HepG2 (cell line): ENCODE measurements around the gene BMPER. TPM values are rescaled to one million over a fixed set of nuclear protein-coding genes. Genes with fewer than 3 reads are reported as not detected.

Experiments
- ATAC-seq: fragments of 200-7000 bp; cut with Tn5 transposase; 3 replicates; pipeline ENCODE4 v1.9.1; 2020; ENCODE audit warnings: mild to moderate bottlenecking, moderate library complexity
- BruUV-seq: library from RNA; stranded (reverse); fragments of 400-500 nt; replicated peaks from 2 replicates; lab custom pipeline; 2021; lab: Mats Ljungman, UMichigan
- CTCF ChIA-PET: fragments of 300-600 bp; formaldehyde crosslinking; extraction: SDS; loops from one replicate; lab custom pipeline; 2021; ENCODE audit warnings: low total read pairs, inconsistent platforms, low intra/inter-chr PET ratio; lab: Yijun Ruan, JAX
- POLR2A ChIA-PET: fragments of 350-600 bp; sonication (Branson Sonifier 250); formaldehyde crosslinking; loops from one replicate; lab custom pipeline; 2020; ENCODE audit warnings: antibody characterized with exemption, inconsistent platforms; lab: Yijun Ruan, JAX
- DNase-seq: peaks from one replicate; pipeline ENCODE4 v3.0.0-alpha.2; 2015; ENCODE audit warnings: low spot score
- FAIRE-seq: peaks from 3 replicates; lab custom pipeline; 2011; peaks lifted over from hg19 to GRCh38; lab: Jason Lieb, UNC
- H2AFZ ChIP-seq: one replicate; pipeline ENCODE4 v1.6.1; 2011; ENCODE audit warnings: low read length, inconsistent platforms
- H3K27ac ChIP-seq: fragments of 300-600 bp; 3 replicates; pipeline ENCODE4 v1.8.0; 2011; ENCODE audit warnings: mixed run types, mild to moderate bottlenecking, mixed read lengths, low read length, inconsistent platforms; ENCODE audit not compliant: insufficient read depth; ENCODE audit errors: extremely low read length
- H3K27me3 ChIP-seq, 2 experiments: fragments of 200-600 bp in 1 of 2; 2 replicates in 1 of 2; 3 replicates in 1 of 2; pipeline versions ENCODE4 v1.6.0 to v1.8.0; 2011; ENCODE audit warnings: low read length in 2 of 2, mild to moderate bottlenecking in 2 of 2, moderate library complexity in 2 of 2, inconsistent platforms in 1 of 2; ENCODE audit not compliant: insufficient read depth in 2 of 2, control insufficient read depth in 1 of 2
- H3K36me3 ChIP-seq, 2 experiments: fragments of 200-600 bp in 1 of 2; replicated peaks in 1 of 2; 2 replicates in 1 of 2; 3 replicates in 1 of 2; pipeline versions ENCODE4 v1.5.1 to v1.8.0; 2011; ENCODE audit warnings: low read length in 2 of 2, inconsistent platforms in 1 of 2; ENCODE audit not compliant: insufficient read depth in 2 of 2, control insufficient read depth in 1 of 2
- H3K4me1 ChIP-seq: 2 replicates; pipeline ENCODE4 v1.5.1; 2012; ENCODE audit warnings: low read length, inconsistent platforms; ENCODE audit not compliant: insufficient read depth
- H3K4me2 ChIP-seq: 2 replicates; pipeline ENCODE4 v1.6.0; 2011; ENCODE audit warnings: low read depth, low read length, inconsistent platforms
- H3K4me3 ChIP-seq, 3 experiments: fragments of 200-600 bp in 1 of 3; sonication (generic), shearing (Covaris generic) in 1 of 3; replicated peaks in 1 of 3; 2 replicates each; pipeline ENCODE4 v1.5.1; 2011 to 2016; ENCODE audit warnings: low read length in 3 of 3, inconsistent platforms in 2 of 3, low read depth in 2 of 3, mild to moderate bottlenecking in 2 of 3, control low read depth in 1 of 3, mixed read lengths in 1 of 3; ENCODE audit not compliant: insufficient read depth in 1 of 3
- H3K79me2 ChIP-seq: one replicate; pipeline ENCODE4 v1.6.1; 2011; ENCODE audit warnings: low read length, inconsistent platforms; ENCODE audit not compliant: insufficient read depth
- H3K9ac ChIP-seq: 2 replicates; pipeline ENCODE4 v1.6.0; 2011; ENCODE audit warnings: mild to moderate bottlenecking, low read depth, low read length, inconsistent platforms; ENCODE audit not compliant: insufficient read depth
- H3K9me3 ChIP-seq: 2 replicates; pipeline ENCODE4 v1.5.1; 2012; ENCODE audit warnings: mild to moderate bottlenecking, low read length
- H4K20me1 ChIP-seq: 2 replicates; pipeline ENCODE4 v1.6.0; 2011; ENCODE audit warnings: inconsistent platforms, mild to moderate bottlenecking, low read length, moderate library complexity; ENCODE audit not compliant: insufficient read depth
- ATF1 ChIP-seq: IDR thresholded peaks from 2 replicates; pipeline ENCODE4 v1.6.1; 2016; ENCODE audit warnings: mild to moderate bottlenecking, control low read depth
- BCL3 ChIP-seq: sonication (generic); formaldehyde crosslinking; IDR thresholded peaks from 2 replicates; pipeline ENCODE4 v1.5.1; 2020; ENCODE audit warnings: mild to moderate bottlenecking, missing genetic modification reagents, moderate library complexity
- CSRNP2 ChIP-seq: sonication (generic); formaldehyde crosslinking; conservative IDR thresholded peaks from 2 replicates; pipeline ENCODE4 v1.8.0; 2022; ENCODE audit warnings: low read depth, missing genetic modification reagents
- HIVEP1 ChIP-seq: sonication (generic); formaldehyde crosslinking; IDR thresholded peaks from 2 replicates; pipeline ENCODE4 v1.4.0; 2020; ENCODE audit warnings: mild to moderate bottlenecking, missing genetic modification reagents
- PTBP1 ChIP-seq: fragments of 200-400 bp; formaldehyde crosslinking; IDR thresholded peaks from 2 replicates; pipeline ENCODE4 v1.6.1; 2018; ENCODE audit warnings: low read length, low read depth; ENCODE audit not compliant: poor library complexity, severe bottlenecking
- RNF219 ChIP-seq: sonication (generic); formaldehyde crosslinking; IDR thresholded peaks from 2 replicates; pipeline ENCODE4 v1.5.0; 2020; ENCODE audit warnings: mild to moderate bottlenecking, missing genetic modification reagents
- SATB2 ChIP-seq: sonication (generic); formaldehyde crosslinking; IDR thresholded peaks from 2 replicates; pipeline ENCODE4 v1.5.0; 2020; ENCODE audit warnings: missing genetic modification reagents
- SETDB1 ChIP-seq: sonication (generic); formaldehyde crosslinking; IDR thresholded peaks from 2 replicates; pipeline ENCODE4 v1.5.1; 2020; ENCODE audit warnings: missing genetic modification reagents, mild to moderate bottlenecking, borderline replicate concordance
- TRIM22 ChIP-seq: fragments of 450-650 bp; IDR thresholded peaks from 2 replicates; pipeline ENCODE4 v1.6.1; 2017
- ZGPAT ChIP-seq: IDR thresholded peaks from 2 replicates; pipeline ENCODE4 v1.6.1; 2016; ENCODE audit warnings: mild to moderate bottlenecking
- ZNF138 ChIP-seq: sonication (generic); formaldehyde crosslinking; IDR thresholded peaks from 2 replicates; pipeline ENCODE4 v1.5.0; 2020; ENCODE audit warnings: mild to moderate bottlenecking, low read depth, missing genetic modification reagents
- WGBS: methylation state at CpG from one replicate; pipeline ENCODE4 v1.1.6; 2017; ENCODE audit warnings: low lambda C conversion rate; 5-methylcytosine and 5-hydroxymethylcytosine counted together
- in situ Hi-C: cut with HindIII; loops from 2 replicates; pipeline ENCODE4 v1.10.0; 2017; ENCODE audit warnings: low pct_unique_long_range_greater_than_20kb; ENCODE audit not compliant: extremely low pct_ligation_motif_present
- intact Hi-C: fragments of 100-400 bp; cut with micrococcal nuclease; formaldehyde crosslinking; loops from one replicate; pipeline ENCODE4 v1.10.0; 2022; ENCODE audit not compliant: unreplicated experiment
- polyA plus RNA-seq, 8 experiments: library from polyadenylated mRNA; depleted of rRNA in 3 of 8; stranded (reverse) in 7 of 8; unstranded in 1 of 8; fragments of >200 nt; fragmentation: Illumina TruSeq in 4 of 8; extraction: Trizol in 4 of 8; gene quantifications; 2 replicates each; pipeline versions ENCODE4 v1.2.1 to v1.2.3, GENCODE V29; 2011 to 2016; ENCODE audit warnings: low read depth in 4 of 8, missing spikeins in 1 of 8, mixed read lengths in 1 of 8; ENCODE audit not compliant: insufficient read depth in 1 of 8
- total RNA-seq, 5 experiments: library from RNA; depleted of rRNA; stranded (reverse); fragments of >200 nt; fragmentation: Illumina TruSeq; extraction: Trizol; gene quantifications; 2 replicates each; pipeline ENCODE4 v1.2.3, GENCODE V29; 2016; ENCODE audit warnings: low read depth in 1 of 5

BMPER gene
- total and polyA plus RNA-seq, 2 of the 13 experiments (the other 11 are each of a cell fraction or from before 2014, with no cell fraction given) = not detected

DNA sequence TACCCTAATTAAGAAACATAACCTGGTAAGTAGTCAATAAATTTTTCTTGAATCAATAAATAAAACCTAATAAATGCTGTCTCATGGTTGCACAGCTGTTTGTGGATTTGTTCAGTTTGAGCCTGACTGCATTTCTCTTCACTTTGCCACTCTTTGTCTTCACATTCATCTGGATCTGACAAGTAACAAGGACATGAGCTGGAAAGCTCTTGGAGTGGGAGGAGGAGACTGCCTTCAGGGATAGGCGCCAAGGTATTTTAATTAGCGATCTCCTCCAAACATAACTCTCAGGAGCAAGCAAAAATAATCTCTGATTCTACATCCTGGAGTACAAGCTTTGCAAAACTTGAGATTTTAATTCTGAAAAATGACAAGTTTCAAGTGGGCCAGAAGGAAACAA is 251.0 kb downstream of the BMPER start:
- DNase-seq (no peak), FAIRE-seq (no peak), ATAC-seq (no peak)
- POLR2A ChIA-PET = no interaction called here
- no peak overlapping the region for H3K27ac ChIP-seq
- TF ChIP-seq ZNF138 (CRISPR knock-in tag) (no peak), SETDB1 (no peak), ATF1 (CRISPR knock-in tag) (no peak), HIVEP1 (CRISPR knock-in tag) (no peak), CSRNP2 (CRISPR knock-in tag) (no peak), TRIM22 (no peak), SATB2 (CRISPR knock-in tag) (no peak), PTBP1 (no peak), RNF219 (no peak), ZGPAT (CRISPR knock-in tag) (no peak), BCL3 (CRISPR knock-in tag) (no peak)
- no peaks in the 10 kb centered on the region for H3K9me3 ChIP-seq
- in situ Hi-C loops = no loop called here
- no peaks in the 10 kb centered on the region; the same call in 1 of the 2 replicates for H3K4me1 ChIP-seq
- no peak overlapping the region for H3K4me2 ChIP-seq
- CTCF ChIA-PET = no interaction called here
- no peaks in the 10 kb centered on the region for H3K36me3 ChIP-seq
- whole genome bisulfite sequencing = 50% methylated on average over 2 of the region's 2 CpGs
- no peaks in the 10 kb centered on the region for H3K79me2 ChIP-seq
- no peaks in the 10 kb centered on the region for H4K20me1 ChIP-seq
- peaks cover 0 to 8% of the 10 kb centered on the region in 2 experiments; a peak in 1 of 5 replicates for H3K27me3 ChIP-seq
- intact Hi-C loops = no loop called here
- H2AFZ ChIP-seq = no peak overlapping the region
- H3K4me3 ChIP-seq = no peak overlapping the region
- BruUV-seq = no TSS peak
- no peak overlapping the region for H3K9ac ChIP-seq
